LNCaP clone FGC (cell line): Measurements from ENCODE around the gene SBF2.
A peak's percentile ranks its signal among the peaks of the same experiment; 100 is the strongest.
"Not testable (repeated sequence)": the region's sequence is repeated elsewhere in the genome, so short reads cannot be mapped to it uniquely, and the experiment has no call there.

Source experiments
- DNase-seq: peaks from one replicate; pipeline ENCODE4 v3.0.0-alpha.2; 2011; ENCODE audit warnings: low read depth
- H3K4me3 ChIP-seq: 2 replicates; pipeline ENCODE4 v1.5.1; 2011; ENCODE audit warnings: mild to moderate bottlenecking, low read depth, low read length, control low read depth
- TF ChIP-seq, protein P1 (sequence below): IDR thresholded peaks from 2 replicates; pipeline ENCODE4 v1.5.1; 2012; ENCODE audit warnings: mild to moderate bottlenecking; ENCODE audit not compliant: control insufficient read depth, insufficient read depth; ENCODE audit errors: extremely low read depth

SBF2 gene

GRCh38 chr11:10130875-10131274 lies 163.1 kb downstream of the SBF2 start:
- no peak overlapping the region for H3K4me3 ChIP-seq
- TF ChIP-seq, protein P1, sequence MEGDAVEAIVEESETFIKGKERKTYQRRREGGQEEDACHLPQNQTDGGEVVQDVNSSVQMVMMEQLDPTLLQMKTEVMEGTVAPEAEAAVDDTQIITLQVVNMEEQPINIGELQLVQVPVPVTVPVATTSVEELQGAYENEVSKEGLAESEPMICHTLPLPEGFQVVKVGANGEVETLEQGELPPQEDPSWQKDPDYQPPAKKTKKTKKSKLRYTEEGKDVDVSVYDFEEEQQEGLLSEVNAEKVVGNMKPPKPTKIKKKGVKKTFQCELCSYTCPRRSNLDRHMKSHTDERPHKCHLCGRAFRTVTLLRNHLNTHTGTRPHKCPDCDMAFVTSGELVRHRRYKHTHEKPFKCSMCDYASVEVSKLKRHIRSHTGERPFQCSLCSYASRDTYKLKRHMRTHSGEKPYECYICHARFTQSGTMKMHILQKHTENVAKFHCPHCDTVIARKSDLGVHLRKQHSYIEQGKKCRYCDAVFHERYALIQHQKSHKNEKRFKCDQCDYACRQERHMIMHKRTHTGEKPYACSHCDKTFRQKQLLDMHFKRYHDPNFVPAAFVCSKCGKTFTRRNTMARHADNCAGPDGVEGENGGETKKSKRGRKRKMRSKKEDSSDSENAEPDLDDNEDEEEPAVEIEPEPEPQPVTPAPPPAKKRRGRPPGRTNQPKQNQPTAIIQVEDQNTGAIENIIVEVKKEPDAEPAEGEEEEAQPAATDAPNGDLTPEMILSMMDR: no peak
- DNase-seq: no peak

DNA sequence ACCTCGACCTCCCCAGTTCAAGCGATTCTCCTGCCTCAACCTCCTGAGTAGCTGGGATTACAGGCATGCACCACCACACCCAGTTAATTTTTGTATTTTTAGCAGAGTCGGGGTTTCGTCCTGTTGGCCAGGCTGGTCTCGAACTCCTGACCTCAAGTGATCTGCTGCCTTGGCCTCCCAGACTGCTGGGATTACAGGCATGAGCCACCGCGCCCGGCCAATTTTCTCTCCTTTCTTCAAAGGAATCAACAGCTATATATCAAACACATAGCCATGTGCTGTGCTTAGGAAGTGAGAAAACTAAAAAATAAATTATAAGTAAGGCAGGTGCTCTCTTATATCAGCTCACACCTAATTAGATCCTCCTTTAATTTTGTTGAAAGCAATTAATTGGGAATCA lies 164.8 kb downstream of the SBF2 start:
- not testable (repeated sequence) for DNase-seq, H3K4me3 ChIP-seq

GRCh38 chr11:10125522-10126133 lies 168.4 kb downstream of the SBF2 start:
- H3K4me3 ChIP-seq: no peak overlapping the region
- DNase-seq: no peak
- TF ChIP-seq, protein P1: no peak

GRCh38 chr11:10122326-10123197 lies 171.5 kb downstream of the SBF2 start:
- H3K4me3 ChIP-seq: no peak overlapping the region
- no peak for DNase-seq
- TF ChIP-seq, protein P1: no peak

DNA sequence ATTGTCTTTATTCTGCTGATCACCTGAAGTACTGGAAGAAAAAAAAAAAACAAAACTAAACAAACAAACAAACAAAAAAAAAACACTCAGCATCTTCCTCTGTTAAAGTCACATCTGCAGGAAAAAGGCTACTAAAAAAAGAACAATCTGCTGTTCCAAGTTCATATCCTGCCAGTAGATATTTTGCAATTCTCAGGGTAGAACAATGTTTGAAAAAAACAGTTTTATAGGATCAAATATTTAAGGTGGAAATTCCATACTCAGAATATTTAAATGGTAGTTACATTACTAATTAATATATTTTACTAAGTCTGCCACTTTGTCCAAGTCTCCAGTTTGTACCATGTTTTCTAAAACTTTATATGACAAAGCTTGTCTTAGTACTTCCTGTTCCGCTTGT lies 175.2 kb downstream of the SBF2 start:
- DNase-seq: peak; percentile 44
- TF ChIP-seq, protein P1: no peak
- H3K4me3 ChIP-seq: no peak overlapping the region

GRCh38 chr11:10117709-10118351 lies 176.2 kb downstream of the SBF2 start:
- no peak overlapping the region for H3K4me3 ChIP-seq
- no peak for DNase-seq
- TF ChIP-seq, protein P1: no peak

DNA sequence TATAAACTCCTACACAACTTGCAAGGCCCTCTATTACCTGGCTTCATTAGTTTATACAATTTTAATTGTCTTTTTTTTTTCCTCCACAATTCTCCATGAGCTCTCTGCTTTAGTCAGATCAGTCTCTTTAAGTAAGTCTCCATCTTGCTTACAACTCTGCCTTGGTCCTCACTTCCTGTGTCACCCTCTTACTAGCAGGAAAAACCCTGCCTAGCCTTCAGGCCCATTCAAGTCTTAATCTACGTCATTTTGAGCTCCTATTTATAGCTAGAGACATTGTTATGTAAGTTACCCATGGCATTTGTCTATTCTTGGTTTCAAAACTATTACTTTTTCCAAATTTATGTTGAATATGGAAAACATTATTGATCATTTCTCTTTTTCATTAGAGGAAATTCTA lies 177.4 kb downstream of the SBF2 start:
- DNase-seq: no peak
- TF ChIP-seq, protein P1: no peak
- H3K4me3 ChIP-seq: no peak overlapping the region
